Mammary epithelial cell (primary cell): ENCODE data around the gene PCBP3.
A peak's percentile ranks its signal among the peaks of the same experiment; 100 is the strongest.

Experiments used
- CTCF ChIP-seq, 2 donors: IDR thresholded peaks in 1 of 2; conservative IDR thresholded peaks in 1 of 2; 2 replicates each; pipeline ENCODE4 v1.5.1; 2011 to 2012; ENCODE audit warnings: inconsistent platforms in 2 of 2, low read length in 2 of 2, mild to moderate bottlenecking in 2 of 2, control low read depth in 1 of 2, low read depth in 1 of 2; ENCODE audit not compliant: insufficient read depth in 1 of 2; ENCODE audit errors: extremely low read depth in 1 of 2
- EZH2 ChIP-seq: IDR thresholded peaks from 2 replicates; pipeline ENCODE4 v1.6.1; 2012; ENCODE audit warnings: low read length, inconsistent platforms, borderline replicate concordance

- peak; percentile 82 to 89 for TF ChIP-seq CTCF (conservative IDR thresholded peaks at IDR 0.05 in 1 of 2, IDR thresholded peaks at IDR 0.05 in 1 of 2; ENCODE audit: extremely low read depth in 1 of 2, insufficient read depth in 1 of 2, low read depth in 1 of 2, low read length in 2 of 2)
- no peak for TF ChIP-seq EZH2
These were observed 236.9 kb downstream of the PCBP3 start for GRCh38 chr21:45880097-45881068.
